ENCODE data around the gene ANKH.

ANKH gene

GRCh38 chr5:14727928-14728458 lies 143.6 kb downstream of the ANKH start:
- DNase-seq (ENCODE audit: low read depth) = no peak
- no peak for TF ChIP-seq CTCF (IDR thresholded peaks at IDR 0.05; ENCODE audit: insufficient read depth, low read depth, low read length, missing control alignments)
- H3K4me3 ChIP-seq (ENCODE audit: low read length) = no peak overlapping the region

GRCh38 chr5:14727428-14727865 lies 144.1 kb downstream of the ANKH start:
- peak; percentile 82 for DNase-seq (ENCODE audit: low read depth)
- no peak overlapping the region for H3K4me3 ChIP-seq (ENCODE audit: low read length)
- TF ChIP-seq CTCF (IDR thresholded peaks at IDR 0.05; ENCODE audit: insufficient read depth, low read depth, low read length, missing control alignments) = peak; percentile 98

- TF ChIP-seq CTCF (IDR thresholded peaks at IDR 0.05; ENCODE audit: insufficient read depth, low read depth, low read length, missing control alignments) = no peak
- no peak overlapping the region for H3K4me3 ChIP-seq (ENCODE audit: low read length)
- peak; percentile 61 for DNase-seq (ENCODE audit: low read depth)
Observed at GRCh38 chr5:14726066-14726838, 145.3 kb downstream of the ANKH start.

- DNase-seq (ENCODE audit: low read depth) = no peak
- TF ChIP-seq CTCF (IDR thresholded peaks at IDR 0.05; ENCODE audit: insufficient read depth, low read depth, low read length, missing control alignments) = no peak
- no peak overlapping the region for H3K4me3 ChIP-seq (ENCODE audit: low read length)
Observed at GRCh38 chr5:14724633-14725032, 146.9 kb downstream of the ANKH start.

GRCh38 chr5:14723701-14724132 lies 147.9 kb downstream of the ANKH start:
- no peak overlapping the region for H3K4me3 ChIP-seq (ENCODE audit: low read length)
- no peak for TF ChIP-seq CTCF (IDR thresholded peaks at IDR 0.05; ENCODE audit: insufficient read depth, low read depth, low read length, missing control alignments)
- peak; percentile 20 for DNase-seq (ENCODE audit: low read depth)

GRCh38 chr5:14722923-14723322 lies 148.7 kb downstream of the ANKH start:
- DNase-seq (ENCODE audit: low read depth) = no peak
- TF ChIP-seq CTCF (IDR thresholded peaks at IDR 0.05; ENCODE audit: insufficient read depth, low read depth, low read length, missing control alignments) = no peak
- no peak overlapping the region for H3K4me3 ChIP-seq (ENCODE audit: low read length)
